Neural cell (in vitro differentiated cells): ENCODE results near the gene TCOF1. TPM values are rescaled to one million over a fixed set of nuclear protein-coding genes. Genes with fewer than 3 reads are reported as not detected.

ENCODE experiments used
- H2AFZ ChIP-seq: fragments of 200-600, 300-800 bp; sonication (generic), shearing (Covaris generic); 2 replicates; pipeline ENCODE4 v1.6.0; 2014; ENCODE audit warnings: low read depth, mild to moderate bottlenecking, antibody characterized with exemption, low read length, moderate library complexity
- H3F3A ChIP-seq: fragments of 200-600 bp; shearing (Covaris generic); 2 replicates; pipeline ENCODE4 v1.6.1; 2016; ENCODE audit warnings: mild to moderate bottlenecking, moderate library complexity, mixed read lengths, antibody characterized with exemption, low read length; ENCODE audit not compliant: insufficient read depth, poor library complexity, severe bottlenecking
- H3K27ac ChIP-seq: fragments of 200-600, 300-800 bp; sonication (generic), shearing (Covaris generic); 2 replicates; pipeline ENCODE4 v1.5.1; 2014; ENCODE audit warnings: mild to moderate bottlenecking, low read length, moderate library complexity
- H3K27me3 ChIP-seq: fragments of 300-800, 200-600 bp; sonication (generic), shearing (Covaris generic); 2 replicates; pipeline ENCODE4 v1.6.0; 2014; ENCODE audit warnings: mild to moderate bottlenecking, low read depth, low read length, moderate library complexity; ENCODE audit not compliant: insufficient read depth
- H3K36me3 ChIP-seq: fragments of 300-800, 200-600 bp; sonication (generic), shearing (Covaris generic); 2 replicates; pipeline ENCODE4 v1.5.1; 2014; ENCODE audit warnings: mild to moderate bottlenecking, antibody characterized with exemption, low read length, moderate library complexity; ENCODE audit not compliant: insufficient read depth
- H3K4me2 ChIP-seq: fragments of 300-800, 200-600 bp; sonication (generic), shearing (Covaris generic); 2 replicates; pipeline ENCODE4 v1.6.0; 2014; ENCODE audit warnings: mild to moderate bottlenecking, low read length
- H3K4me3 ChIP-seq: fragments of 300-800, 200-600 bp; sonication (generic), shearing (Covaris generic); 2 replicates; pipeline ENCODE4 v1.5.1; 2014; ENCODE audit warnings: mild to moderate bottlenecking, low read length, moderate library complexity
- H3K79me2 ChIP-seq: fragments of 200-600 bp; shearing (Covaris generic); replicated peaks from 2 replicates; pipeline ENCODE4 v1.6.0; 2014; ENCODE audit warnings: mild to moderate bottlenecking, low read length, moderate library complexity; ENCODE audit not compliant: insufficient read depth
- H3K9ac ChIP-seq: fragments of 300-800, 200-600 bp; sonication (generic), shearing (Covaris generic); 2 replicates; pipeline ENCODE4 v1.6.1; 2016; ENCODE audit warnings: mild to moderate bottlenecking, low read length, mixed read lengths
- H3K9me2 ChIP-seq: fragments of 200-600 bp; shearing (Covaris generic); 2 replicates; pipeline ENCODE4 v1.6.1; 2016; ENCODE audit warnings: mild to moderate bottlenecking, low read length, mixed read lengths; ENCODE audit not compliant: insufficient read depth
- H3K9me3 ChIP-seq: fragments of 200-600, 300-800 bp; sonication (generic), shearing (Covaris generic); 2 replicates; pipeline ENCODE4 v1.6.1; 2016; ENCODE audit warnings: mild to moderate bottlenecking, mixed run types, low read length, moderate library complexity, mixed read lengths
- H4K20me1 ChIP-seq: fragments of 200-600 bp; shearing (Covaris generic); 2 replicates; pipeline ENCODE4 v1.6.1; 2016; ENCODE audit warnings: mild to moderate bottlenecking, mixed run types; ENCODE audit not compliant: insufficient read depth
- EP300 ChIP-seq: fragments of 450-650 bp; conservative IDR thresholded peaks from 2 replicates; pipeline ENCODE4 v1.6.1; 2014; ENCODE audit warnings: antibody characterized with exemption, mild to moderate bottlenecking, moderate library complexity; ENCODE audit not compliant: poor library complexity, severe bottlenecking
- EZH2 ChIP-seq: fragments of 200-600, 300-800 bp; shearing (Covaris generic), sonication (generic); IDR thresholded peaks from 2 replicates; pipeline ENCODE4 v1.6.1; 2014; ENCODE audit warnings: antibody characterized with exemption, low read length, borderline replicate concordance, mild to moderate bottlenecking; ENCODE audit not compliant: insufficient read depth, poor library complexity, severe bottlenecking
- MXI1 ChIP-seq: fragments of 450-650 bp; conservative IDR thresholded peaks from 2 replicates; pipeline ENCODE4 v1.6.1; 2014; ENCODE audit warnings: antibody characterized with exemption, mild to moderate bottlenecking; ENCODE audit not compliant: poor library complexity, severe bottlenecking
- POLR2AphosphoS5 ChIP-seq: IDR thresholded peaks from 2 replicates; pipeline ENCODE4 v1.6.1; 2012
- RAD21 ChIP-seq: fragments of 450-650 bp; conservative IDR thresholded peaks from 2 replicates; pipeline ENCODE4 v1.6.1; 2014; ENCODE audit warnings: antibody characterized with exemption, mild to moderate bottlenecking, moderate library complexity
- SMC3 ChIP-seq: fragments of 450-650 bp; conservative IDR thresholded peaks from 2 replicates; pipeline ENCODE4 v1.6.1; 2014; ENCODE audit warnings: antibody characterized with exemption, mild to moderate bottlenecking, moderate library complexity; ENCODE audit not compliant: poor library complexity
- TAF1 ChIP-seq: IDR thresholded peaks from 2 replicates; pipeline ENCODE4 v1.6.1; 2012; ENCODE audit warnings: low read depth
- polyA plus RNA-seq: library from polyadenylated mRNA; depleted of rRNA; stranded (reverse); fragments of >200 nt; gene quantifications from 2 replicates; pipeline ENCODE4 v1.2.3, GENCODE V29; 2014
- TF ChIP-seq, protein P1 (sequence below): fragments of 450-650 bp; IDR thresholded peaks from 2 replicates; pipeline ENCODE4 v1.5.1; 2014; ENCODE audit warnings: antibody characterized with exemption, mild to moderate bottlenecking, moderate library complexity; ENCODE audit not compliant: poor library complexity, severe bottlenecking
- TF ChIP-seq, protein P2 (sequence below): IDR thresholded peaks from 2 replicates; pipeline ENCODE4 v1.6.1; 2012; ENCODE audit warnings: borderline replicate concordance

TCOF1 gene
- polyA plus RNA-seq, 1 donor from 2014 or later: 6.5 TPM

DNA sequence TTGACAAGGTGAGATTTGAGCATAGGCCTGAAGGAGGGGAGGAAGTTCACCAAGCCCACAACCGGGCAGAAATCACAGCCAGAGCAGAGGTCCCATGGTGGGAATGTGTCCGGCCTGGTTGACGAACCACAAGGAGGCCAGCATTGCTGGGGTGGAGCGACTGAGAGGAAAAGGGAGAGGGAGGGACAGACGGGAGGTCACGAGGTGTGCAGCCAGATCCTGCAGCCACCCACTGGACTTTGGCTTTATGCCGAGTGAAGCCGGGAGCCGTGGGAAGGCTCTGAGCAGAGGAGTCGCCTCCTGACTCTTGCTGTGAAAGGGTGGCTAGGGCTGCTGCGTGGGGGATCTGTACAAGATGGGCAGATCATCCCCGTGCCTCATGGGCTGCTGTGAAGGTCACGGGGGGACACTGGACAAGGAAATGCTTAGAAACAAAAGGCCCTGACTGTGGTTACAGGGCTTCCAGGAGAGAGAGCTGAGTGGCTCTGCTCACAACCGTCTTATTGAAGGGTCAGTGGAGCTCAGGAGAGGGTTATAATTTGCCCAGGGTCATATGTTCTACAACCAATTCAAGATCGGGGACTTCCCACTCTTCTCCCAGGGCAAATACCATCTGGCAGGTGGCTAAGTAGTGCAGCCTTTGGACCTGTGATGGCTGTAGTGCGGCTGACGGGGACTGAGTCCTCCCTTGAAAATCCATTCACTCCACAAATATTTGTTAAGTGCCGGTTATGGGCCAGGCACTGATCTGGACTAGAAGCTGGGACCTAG is 70.8 kb downstream of the TCOF1 start:
- TF ChIP-seq, protein P1, sequence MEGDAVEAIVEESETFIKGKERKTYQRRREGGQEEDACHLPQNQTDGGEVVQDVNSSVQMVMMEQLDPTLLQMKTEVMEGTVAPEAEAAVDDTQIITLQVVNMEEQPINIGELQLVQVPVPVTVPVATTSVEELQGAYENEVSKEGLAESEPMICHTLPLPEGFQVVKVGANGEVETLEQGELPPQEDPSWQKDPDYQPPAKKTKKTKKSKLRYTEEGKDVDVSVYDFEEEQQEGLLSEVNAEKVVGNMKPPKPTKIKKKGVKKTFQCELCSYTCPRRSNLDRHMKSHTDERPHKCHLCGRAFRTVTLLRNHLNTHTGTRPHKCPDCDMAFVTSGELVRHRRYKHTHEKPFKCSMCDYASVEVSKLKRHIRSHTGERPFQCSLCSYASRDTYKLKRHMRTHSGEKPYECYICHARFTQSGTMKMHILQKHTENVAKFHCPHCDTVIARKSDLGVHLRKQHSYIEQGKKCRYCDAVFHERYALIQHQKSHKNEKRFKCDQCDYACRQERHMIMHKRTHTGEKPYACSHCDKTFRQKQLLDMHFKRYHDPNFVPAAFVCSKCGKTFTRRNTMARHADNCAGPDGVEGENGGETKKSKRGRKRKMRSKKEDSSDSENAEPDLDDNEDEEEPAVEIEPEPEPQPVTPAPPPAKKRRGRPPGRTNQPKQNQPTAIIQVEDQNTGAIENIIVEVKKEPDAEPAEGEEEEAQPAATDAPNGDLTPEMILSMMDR: no peak
- TF ChIP-seq SMC3: no peak
- no peak for TF ChIP-seq POLR2AphosphoS5
- Histone ChIP-seq H3K9me2 (no peaks in the 10 kb centered on the region), H3K79me2 (no peaks in the 10 kb centered on the region), H3K27ac (no peak overlapping the region), H3K9ac (no peak overlapping the region), H3K9me3 (no peaks in the 10 kb centered on the region), H2AFZ (no peak overlapping the region), H3K4me2 (no peak overlapping the region), H4K20me1 (no peaks in the 10 kb centered on the region), H3K4me3 (no peak overlapping the region), H3K36me3 (no peaks in the 10 kb centered on the region), H3K27me3 (no peaks in the 10 kb centered on the region), H3F3A (no peaks in the 10 kb centered on the region)

DNA sequence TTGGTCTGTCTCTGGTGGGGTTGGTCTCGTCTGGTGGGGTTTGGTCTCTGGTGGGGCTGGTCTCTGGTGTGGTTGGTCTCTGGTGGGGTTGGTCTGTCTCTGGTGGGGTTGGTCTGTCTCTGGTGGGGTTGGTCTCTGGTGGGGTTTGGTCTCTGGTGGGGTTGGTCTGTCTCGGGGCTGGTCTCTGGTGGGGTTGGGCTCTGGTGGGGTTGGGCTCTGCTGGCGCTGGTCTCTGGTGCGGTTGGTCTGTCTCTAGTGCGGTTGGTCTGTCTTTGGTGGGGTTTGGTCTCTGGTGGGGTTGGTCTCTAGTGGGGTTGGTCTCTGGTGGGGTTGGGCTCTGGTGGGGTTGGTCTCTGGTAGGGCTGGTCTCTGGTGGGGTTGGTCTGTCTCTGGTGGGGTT is 71.5 kb downstream of the TCOF1 start:
- Histone ChIP-seq H3K4me2 (no peak overlapping the region), H3K36me3 (no peaks in the 10 kb centered on the region), H3F3A (no peaks in the 10 kb centered on the region), H2AFZ (no peak overlapping the region), H3K27ac (no peak overlapping the region), H3K9me3 (no peaks in the 10 kb centered on the region), H3K79me2 (no peaks in the 10 kb centered on the region), H3K9ac (no peak overlapping the region), H3K9me2 (no peaks in the 10 kb centered on the region), H3K4me3 (no peak overlapping the region), H3K27me3 (no peaks in the 10 kb centered on the region), H4K20me1 (no peaks in the 10 kb centered on the region)
- TF ChIP-seq POLR2AphosphoS5 (no peak), SMC3 (no peak), EZH2 (no peak), RAD21 (no peak), EP300 (no peak), TAF1 (no peak), MXI1 (no peak)
- TF ChIP-seq, protein P2, sequence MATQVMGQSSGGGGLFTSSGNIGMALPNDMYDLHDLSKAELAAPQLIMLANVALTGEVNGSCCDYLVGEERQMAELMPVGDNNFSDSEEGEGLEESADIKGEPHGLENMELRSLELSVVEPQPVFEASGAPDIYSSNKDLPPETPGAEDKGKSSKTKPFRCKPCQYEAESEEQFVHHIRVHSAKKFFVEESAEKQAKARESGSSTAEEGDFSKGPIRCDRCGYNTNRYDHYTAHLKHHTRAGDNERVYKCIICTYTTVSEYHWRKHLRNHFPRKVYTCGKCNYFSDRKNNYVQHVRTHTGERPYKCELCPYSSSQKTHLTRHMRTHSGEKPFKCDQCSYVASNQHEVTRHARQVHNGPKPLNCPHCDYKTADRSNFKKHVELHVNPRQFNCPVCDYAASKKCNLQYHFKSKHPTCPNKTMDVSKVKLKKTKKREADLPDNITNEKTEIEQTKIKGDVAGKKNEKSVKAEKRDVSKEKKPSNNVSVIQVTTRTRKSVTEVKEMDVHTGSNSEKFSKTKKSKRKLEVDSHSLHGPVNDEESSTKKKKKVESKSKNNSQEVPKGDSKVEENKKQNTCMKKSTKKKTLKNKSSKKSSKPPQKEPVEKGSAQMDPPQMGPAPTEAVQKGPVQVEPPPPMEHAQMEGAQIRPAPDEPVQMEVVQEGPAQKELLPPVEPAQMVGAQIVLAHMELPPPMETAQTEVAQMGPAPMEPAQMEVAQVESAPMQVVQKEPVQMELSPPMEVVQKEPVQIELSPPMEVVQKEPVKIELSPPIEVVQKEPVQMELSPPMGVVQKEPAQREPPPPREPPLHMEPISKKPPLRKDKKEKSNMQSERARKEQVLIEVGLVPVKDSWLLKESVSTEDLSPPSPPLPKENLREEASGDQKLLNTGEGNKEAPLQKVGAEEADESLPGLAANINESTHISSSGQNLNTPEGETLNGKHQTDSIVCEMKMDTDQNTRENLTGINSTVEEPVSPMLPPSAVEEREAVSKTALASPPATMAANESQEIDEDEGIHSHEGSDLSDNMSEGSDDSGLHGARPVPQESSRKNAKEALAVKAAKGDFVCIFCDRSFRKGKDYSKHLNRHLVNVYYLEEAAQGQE: no peak
- TF ChIP-seq, protein P1: no peak
